Suprapubic skin (tissue), 4 donors: ENCODE data around the gene STK24.

Experiments used
- EP300 ChIP-seq: sonication (generic); formaldehyde crosslinking; IDR thresholded peaks from one replicate; pipeline ENCODE4 v1.6.1; 2017; ENCODE audit warnings: antibody characterized with exemption
- POLR2A ChIP-seq, 2 donors: fragments of 450-650 bp; IDR thresholded peaks; one replicate each; pipeline ENCODE4 v1.6.1; 2017; ENCODE audit warnings: antibody characterized with exemption in 2 of 2, mild to moderate bottlenecking in 2 of 2, moderate library complexity in 2 of 2
- POLR2AphosphoS5 ChIP-seq, 3 donors: sonication (generic); formaldehyde crosslinking; IDR thresholded peaks; one replicate each; pipeline ENCODE4 v1.6.1; 2017; ENCODE audit warnings: antibody characterized with exemption in 3 of 3
- TF ChIP-seq, protein P1 (sequence below), 2 donors: fragments of 200-600 bp in 1 of 2; fragments of 450-650 bp in 1 of 2; sonication (generic) in 1 of 2; IDR thresholded peaks; one replicate each; pipeline ENCODE4 v1.5.1; 2016 to 2019; ENCODE audit warnings: antibody characterized with exemption in 2 of 2, mild to moderate bottlenecking in 1 of 2, moderate library complexity in 1 of 2

DNA sequence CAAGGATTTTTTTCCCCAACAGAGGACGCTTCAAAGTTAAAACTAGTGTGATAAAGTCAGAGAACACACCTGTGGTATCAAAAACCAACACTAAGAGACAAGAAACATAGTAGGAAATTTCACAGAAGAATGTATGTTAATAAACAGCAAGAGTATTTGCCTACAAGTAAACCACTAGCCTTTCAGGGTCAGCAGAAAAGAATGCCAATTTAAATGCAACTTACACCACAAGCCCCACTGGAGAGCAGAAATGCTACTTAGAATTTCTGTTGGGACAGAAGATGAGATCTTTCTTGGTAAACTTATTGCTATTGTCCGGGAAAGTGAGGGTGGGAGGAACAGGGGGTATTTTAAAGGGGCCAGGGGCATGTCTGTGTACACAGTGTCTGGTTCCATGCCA is 68.6 kb downstream of the STK24 start:
- TF ChIP-seq, protein P1, sequence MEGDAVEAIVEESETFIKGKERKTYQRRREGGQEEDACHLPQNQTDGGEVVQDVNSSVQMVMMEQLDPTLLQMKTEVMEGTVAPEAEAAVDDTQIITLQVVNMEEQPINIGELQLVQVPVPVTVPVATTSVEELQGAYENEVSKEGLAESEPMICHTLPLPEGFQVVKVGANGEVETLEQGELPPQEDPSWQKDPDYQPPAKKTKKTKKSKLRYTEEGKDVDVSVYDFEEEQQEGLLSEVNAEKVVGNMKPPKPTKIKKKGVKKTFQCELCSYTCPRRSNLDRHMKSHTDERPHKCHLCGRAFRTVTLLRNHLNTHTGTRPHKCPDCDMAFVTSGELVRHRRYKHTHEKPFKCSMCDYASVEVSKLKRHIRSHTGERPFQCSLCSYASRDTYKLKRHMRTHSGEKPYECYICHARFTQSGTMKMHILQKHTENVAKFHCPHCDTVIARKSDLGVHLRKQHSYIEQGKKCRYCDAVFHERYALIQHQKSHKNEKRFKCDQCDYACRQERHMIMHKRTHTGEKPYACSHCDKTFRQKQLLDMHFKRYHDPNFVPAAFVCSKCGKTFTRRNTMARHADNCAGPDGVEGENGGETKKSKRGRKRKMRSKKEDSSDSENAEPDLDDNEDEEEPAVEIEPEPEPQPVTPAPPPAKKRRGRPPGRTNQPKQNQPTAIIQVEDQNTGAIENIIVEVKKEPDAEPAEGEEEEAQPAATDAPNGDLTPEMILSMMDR (IDR thresholded peaks at IDR 0.05): no peak
- TF ChIP-seq POLR2AphosphoS5 (IDR thresholded peaks at IDR 0.05) (no peak), POLR2A (IDR thresholded peaks at IDR 0.05) (no peak), EP300 (no peak)
